ENCODE data around the gene EPB41L1.

- TF ChIP-seq CTCF (IDR thresholded peaks at IDR 0.05), result no peak
- no peak for TF ChIP-seq EP300 (IDR thresholded peaks at IDR 0.05)
- TF ChIP-seq POLR2AphosphoS5 (IDR thresholded peaks at IDR 0.05), result no peak
- TF ChIP-seq POLR2A (IDR thresholded peaks at IDR 0.05; ENCODE audit: low read depth), result no peak
Observed at GRCh38 chr20:36213362-36213761, 58.8 kb downstream of the EPB41L1 start.

Data from esophagus muscularis mucosa (tissue), 4 donors.